ENCODE measurements around the gene NIT1. TPM values are rescaled to one million over a fixed set of nuclear protein-coding genes. Genes with fewer than 3 reads are reported as not detected.

Gene NIT1
- total RNA-seq, 1 experiment from 2014 or later, result 39.6 TPM

DNA sequence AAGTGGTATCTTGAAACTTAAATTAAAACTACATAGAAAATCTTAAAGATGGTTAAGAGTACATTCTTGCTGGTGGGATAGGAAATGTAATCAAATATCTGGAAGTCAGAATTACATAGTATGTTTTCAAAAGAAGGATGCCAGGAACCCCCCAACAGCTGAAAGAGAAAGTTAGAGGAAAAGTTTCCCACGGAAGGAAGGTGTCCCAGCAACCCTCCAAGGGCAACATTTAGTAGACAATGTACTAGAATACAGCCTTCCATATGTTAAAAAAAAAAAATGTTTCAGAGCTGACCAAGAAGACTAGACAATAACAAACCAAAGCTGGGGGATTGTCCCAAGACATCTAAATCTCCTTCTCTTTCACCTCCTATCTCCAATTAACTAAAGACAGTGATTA is 12.4 kb downstream of the NIT1 start:
- no peak for TF ChIP-seq CTCF (conservative IDR thresholded peaks at IDR 0.05)
- Histone ChIP-seq H4K8ac (replicated peaks; ENCODE audit: insufficient read length, low read depth, low read length) (no peak overlapping the region), H4K5ac (ENCODE audit: insufficient read length, low read depth, low read length) (no peak overlapping the region), H2AK5ac (ENCODE audit: insufficient read length, low read length) (no peak overlapping the region), H3K27me3 (ENCODE audit: insufficient read depth, low read length) (no peaks in the 10 kb centered on the region), H3K27ac (ENCODE audit: insufficient read length, low read depth, low read length) (no peak overlapping the region), H4K91ac (ENCODE audit: insufficient read length, low read depth, low read length) (no peak overlapping the region), H3K14ac (ENCODE audit: insufficient read depth, low read length) (no peak overlapping the region), H3T11ph (ENCODE audit: low read length) (no peak overlapping the region), H3K4me1 (ENCODE audit: insufficient read depth, low read length) (no peaks in the 10 kb centered on the region), H2BK5ac (ENCODE audit: insufficient read length, low read length) (no peak overlapping the region), H3K79me2 (ENCODE audit: insufficient read depth, low read length) (peaks cover 6% of the 10 kb centered on the region; the same call in 1 of the 2 replicates), H3K23ac (ENCODE audit: insufficient read length, low read depth, low read length) (no peak overlapping the region), H2BK120ac (ENCODE audit: low read depth, low read length, poor library complexity, severe bottlenecking) (no peak overlapping the region), H3K4me2 (ENCODE audit: insufficient read depth, insufficient read length, low read length) (peak overlapping the region; percentile 98), H3K4ac (ENCODE audit: low read depth, low read length) (no peak overlapping the region), H3K9me3 (ENCODE audit: control insufficient read depth, low read depth, low read length) (no peaks in the 10 kb centered on the region), H3K56ac (ENCODE audit: insufficient read length, low read depth, low read length) (no peak overlapping the region), H3K79me1 (ENCODE audit: insufficient read depth, low read depth, low read length, poor library complexity, severe bottlenecking) (peaks cover 8% of the 10 kb centered on the region), H2BK12ac (ENCODE audit: insufficient read length, low read depth, low read length) (no peak overlapping the region), H3K9ac (ENCODE audit: extremely low read depth, insufficient read length, low read length) (no peak overlapping the region), H3K23me2 (ENCODE audit: insufficient read length, low read depth, low read length, poor library complexity, severe bottlenecking) (peaks cover 13% of the 10 kb centered on the region), H2BK20ac (ENCODE audit: low read depth, low read length, poor library complexity, severe bottlenecking) (no peak overlapping the region), H2AFZ (ENCODE audit: low read length) (no peak overlapping the region), H2BK15ac (ENCODE audit: low read depth, low read length) (no peak overlapping the region), H3K18ac (ENCODE audit: insufficient read length, low read depth, low read length) (no peak overlapping the region), H4K20me1 (ENCODE audit: control insufficient read depth, insufficient read depth, insufficient read length) (no peaks in the 10 kb centered on the region)
- Mint-ChIP-seq H3K27ac (peak overlapping the region in 1 of 3 experiments; percentile 23; a peak in 1 of 7 replicates), H3K36me3 (ENCODE audit: insufficient read depth in 1 of 3, low read depth in 3 of 3) (peaks cover 13 to 47% (median 47%) of the 10 kb centered on the region in 3 experiments; a peak in 6 of 7 replicates), H3K4me3 (peak overlapping the region in 1 of 2 experiments; percentile 11; a peak in 3 of 5 replicates), H3K9me3 (no peaks in the 10 kb centered on the region; a peak in 1 of 5 replicates), H3K27me3 (ENCODE audit: low read depth) (no peaks in the 10 kb centered on the region), H3K4me1 (peaks cover 18 to 19% of the 10 kb centered on the region in 2 experiments)
- no CpG with 5 or more reads among the region's 1 CpG for WGBS (ENCODE audit: extremely low coverage, insufficient read length, low lambda C conversion rate)
- no peak for DNase-seq
